Heart right ventricle (tissue), 16 donors: ENCODE results near the gene OGFR. TPM values are rescaled to one million over a fixed set of nuclear protein-coding genes. Genes with fewer than 3 reads are reported as not detected.

Experiments
- ATAC-seq, 8 donors: fragments of 200-7000 bp; cut with Tn5 transposase; one replicate each; pipeline ENCODE4 v1.9.1; 2020; ENCODE audit warnings: mild to moderate bottlenecking in 8 of 8, moderate library complexity in 8 of 8, moderate number of reproducible peaks in 1 of 8
- DNase-seq, 2 donors: peaks; one replicate each; pipeline ENCODE4 v3.0.0-alpha.2; 2020
- H3K27ac ChIP-seq, 10 donors: fragments of 200-600 bp; sonication (generic) in 2 of 10; one replicate each; pipeline versions ENCODE4 v1.5.0 to v1.8.0; 2020 to 2022; ENCODE audit warnings: mild to moderate bottlenecking in 3 of 10
- H3K27me3 ChIP-seq, 7 donors: fragments of 200-600 bp; one replicate each; pipeline ENCODE4 v1.8.0; 2021 to 2022; ENCODE audit warnings: mild to moderate bottlenecking in 2 of 7
- H3K36me3 ChIP-seq, 9 donors: fragments of 200-600 bp; sonication (generic) in 1 of 9; one replicate each; pipeline versions ENCODE4 v1.5.0 to v1.8.0; 2020 to 2022; ENCODE audit warnings: mild to moderate bottlenecking in 2 of 9
- H3K4me1 ChIP-seq, 9 donors: fragments of 200-600 bp; sonication (generic) in 1 of 9; one replicate each; pipeline versions ENCODE4 v1.5.0 to v1.8.0; 2020 to 2022; ENCODE audit warnings: mild to moderate bottlenecking in 4 of 9
- H3K4me3 ChIP-seq, 10 donors: fragments of 200-600 bp; sonication (generic) in 2 of 10; one replicate each; pipeline versions ENCODE4 v1.5.0 to v1.8.0; 2020 to 2022; ENCODE audit warnings: mild to moderate bottlenecking in 7 of 10, moderate library complexity in 2 of 10
- H3K9me3 ChIP-seq, 11 donors: fragments of 200-600 bp in 10 of 11; sonication (generic) in 2 of 11; one replicate each; pipeline versions ENCODE4 v1.5.0 to v1.8.0; 2013 to 2022; ENCODE audit warnings: mild to moderate bottlenecking in 2 of 11, control low read depth in 1 of 11, moderate library complexity in 1 of 11
- CTCF ChIP-seq, 9 donors: fragments of 200-600 bp; sonication (generic) in 2 of 9; IDR thresholded peaks; one replicate each; pipeline versions ENCODE4 v1.5.0 to v1.8.0; 2021 to 2022; ENCODE audit warnings: antibody characterized with exemption in 9 of 9, mild to moderate bottlenecking in 5 of 9, moderate library complexity in 1 of 9
- WGBS, 2 donors: extraction: QIAGEN DNeasy Blood & Tissue Kit; methylation state at CpG; one replicate each; pipeline ENCODE4 v1.1.7; 2013; ENCODE audit warnings: inconsistent platforms in 1 of 2; 5-methylcytosine and 5-hydroxymethylcytosine counted together
- intact Hi-C, 10 donors: fragments of 100-400 bp; cut with DNase I; formaldehyde crosslinking; loops; one replicate each; pipeline versions ENCODE4 v1.11.1 to v1.14.2; 2022
- polyA plus RNA-seq, 2 donors: library from polyadenylated mRNA; stranded (reverse); fragments of 200-250 nt; gene quantifications; one replicate each; pipeline ENCODE4 v1.2.3, GENCODE V29; 2013
- total RNA-seq, 10 donors: library from RNA; stranded (reverse); fragmentation: NEBNext Ultra II Directional in 3 of 10; extraction: Animal tissue kit (Norgen Biotek cat#: 25700) in 3 of 10; gene quantifications; one replicate each; pipeline versions ENCODE4 v1.2.1 to v1.2.4, GENCODE V29; 2021 to 2023
- donor health status: Arrhythmogenic right ventricular cardiomyopathy.
- donor health status: ischemic (EF 13 %, LVEDD 7.1; RV severe dilation, severe dysfunction).
- donor health status: healthy with polysubstance abuse.
- donor health status: DM: no; HTN: yes; CAD: no.
- donor health status: DM: no; HTN: no; CAD: no.
- donor health status: ischemic (EF 25% LVEDD 6.9; RV normal size, moderate dysfunction).
- donor health status: ischemic (EF 25% LVEDD 5.7; RV mildly dilated, moderate dysfunction).
- donor health status: healthy.
- donor health status: DM: yes; HTN: yes; CAD: no.
- donor health status: Ischemic cardiomyopathy.
- donor health status: ischemic (EF 35%, LVEDD 5.7; RV mildly dilated, moderate dysfunction).
- donor health status: nonischemic (EF 11% LVEDD 7.7; RV severe dilation, severe dysfunction).
- donor health status: DM: yes; HTN: yes; CAD: no.
- donor health status: PGD.
- donor health status: ischemic (EF 29% LVEDD 5.4; RV normal size, mild dysfunction).
- donor health status: nonischemic (EF 23%, LVEDD 6.1; RV moderate dilation, normal function).

OGFR gene
- total and polyA plus RNA-seq, 12 donors = 13.0 to 37.5 (median 17.5) TPM

GRCh38 chr20:62811320-62811719 lies 6.7 kb downstream of the OGFR start:
- 95% methylated on average over 21 of the region's 21 CpGs for WGBS, 2 donors
- Histone ChIP-seq H3K27me3 (peaks cover 9 to 24% (median 17%) of the 10 kb centered on the region in 7 donors), H3K4me3 (no peak overlapping the region), H3K4me1 (peaks cover 5 to 45% (median 35%) of the 10 kb centered on the region in 9 donors), H3K36me3 (peaks cover 4 to 78% (median 47%) of the 10 kb centered on the region in 9 donors), H3K9me3 (no peaks in the 10 kb centered on the region), H3K27ac (no peak overlapping the region)
- DNase-seq (no peak), ATAC-seq (no peak)
- intact Hi-C loops = no loop called here
- TF ChIP-seq CTCF (IDR thresholded peaks at IDR 0.05) = no peak

DNA sequence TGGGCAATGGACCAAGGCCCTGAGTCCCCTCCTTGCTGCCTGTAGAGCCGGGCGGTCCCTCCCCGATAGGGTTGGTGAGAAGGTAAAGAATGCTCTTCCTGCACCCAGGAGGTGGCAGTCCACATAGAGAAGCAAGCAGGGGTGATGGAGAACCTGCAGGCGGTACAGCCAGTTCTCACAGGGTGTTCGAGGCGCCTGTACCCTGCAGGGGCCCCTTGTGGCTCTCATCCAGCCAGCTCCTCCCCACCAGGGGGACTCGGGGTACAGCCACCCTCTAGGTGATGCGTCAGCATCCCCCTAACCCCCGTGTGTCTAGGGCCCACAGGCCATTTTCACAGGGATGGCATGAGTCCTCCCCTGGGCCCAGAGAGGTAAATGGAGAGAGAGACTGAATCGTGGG lies 7.1 kb downstream of the OGFR start:
- H3K36me3 ChIP-seq = peaks cover 4 to 76% (median 47%) of the 10 kb centered on the region in 9 donors
- no peak overlapping the region for H3K4me3 ChIP-seq
- intact Hi-C loops = no loop called here
- H3K9me3 ChIP-seq = no peaks in the 10 kb centered on the region
- H3K27ac ChIP-seq = no peak overlapping the region
- peaks cover 7 to 44% (median 35%) of the 10 kb centered on the region in 9 donors for H3K4me1 ChIP-seq
- WGBS, 2 donors = 90 to 92% methylated on average over 10 of the region's 10 CpGs
- TF ChIP-seq CTCF (IDR thresholded peaks at IDR 0.05) = no peak
- DNase-seq (no peak), ATAC-seq (no peak)
- peaks cover 11 to 28% (median 21%) of the 10 kb centered on the region in 7 donors for H3K27me3 ChIP-seq

DNA sequence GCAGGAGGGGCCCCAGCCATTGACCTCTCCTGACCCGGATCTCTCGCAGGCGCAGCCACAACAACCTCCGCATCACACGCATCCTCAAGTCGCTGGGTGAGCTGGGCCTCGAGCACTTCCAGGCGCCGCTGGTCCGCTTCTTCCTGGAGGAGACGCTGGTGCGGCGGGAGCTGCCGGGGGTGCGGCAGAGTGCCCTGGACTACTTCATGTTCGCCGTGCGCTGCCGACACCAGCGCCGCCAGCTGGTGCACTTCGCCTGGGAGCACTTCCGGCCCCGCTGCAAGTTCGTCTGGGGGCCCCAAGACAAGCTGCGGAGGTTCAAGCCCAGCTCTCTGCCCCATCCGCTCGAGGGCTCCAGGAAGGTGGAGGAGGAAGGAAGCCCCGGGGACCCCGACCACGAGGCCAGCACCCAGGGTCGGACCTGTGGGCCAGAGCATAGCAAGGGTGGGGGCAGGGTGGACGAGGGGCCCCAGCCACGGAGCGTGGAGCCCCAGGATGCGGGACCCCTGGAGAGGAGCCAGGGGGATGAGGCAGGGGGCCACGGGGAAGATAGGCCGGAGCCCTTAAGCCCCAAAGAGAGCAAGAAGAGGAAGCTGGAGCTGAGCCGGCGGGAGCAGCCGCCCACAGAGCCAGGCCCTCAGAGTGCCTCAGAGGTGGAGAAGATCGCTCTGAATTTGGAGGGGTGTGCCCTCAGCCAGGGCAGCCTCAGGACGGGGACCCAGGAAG lies 7.7 kb downstream of the OGFR start:
- H3K4me3 ChIP-seq = no peak overlapping the region
- H3K9me3 ChIP-seq = no peaks in the 10 kb centered on the region
- peaks cover 7 to 40% (median 29%) of the 10 kb centered on the region in 9 donors for H3K4me1 ChIP-seq
- 88% methylated on average over 43 of the region's 43 CpGs for WGBS, 2 donors
- DNase-seq (no peak), ATAC-seq (no peak)
- no peak for TF ChIP-seq CTCF (IDR thresholded peaks at IDR 0.05)
- H3K36me3 ChIP-seq = peaks cover 4 to 70% (median 47%) of the 10 kb centered on the region in 9 donors
- H3K27ac ChIP-seq = no peak overlapping the region
- H3K27me3 ChIP-seq = peaks cover 15 to 33% (median 24%) of the 10 kb centered on the region in 7 donors
- intact Hi-C loops = no loop called here

- ATAC-seq (no peak), DNase-seq (no peak)
- H3K9me3 ChIP-seq = no peaks in the 10 kb centered on the region
- TF ChIP-seq CTCF (IDR thresholded peaks at IDR 0.05) = no peak
- H3K27ac ChIP-seq = no peak overlapping the region
- peaks cover 7 to 40% (median 26%) of the 10 kb centered on the region in 9 donors for H3K4me1 ChIP-seq
- peaks cover 20 to 39% (median 29%) of the 10 kb centered on the region in 7 donors for H3K27me3 ChIP-seq
- H3K36me3 ChIP-seq = peaks cover 4 to 65% (median 42%) of the 10 kb centered on the region in 9 donors
- H3K4me3 ChIP-seq = no peak overlapping the region
- WGBS, 2 donors = 93% methylated on average over 11 of the region's 11 CpGs
- intact Hi-C loops = no loop called here
These were observed 8.2 kb downstream of the OGFR start for GRCh38 chr20:62812907-62813200.
